CD1c-positive myeloid dendritic cell (primary cell): ENCODE results near the gene TNRC18.
A peak's percentile ranks its signal among the peaks of the same experiment; 100 is the strongest.
"Not testable (repeated sequence)": the region's sequence is repeated elsewhere in the genome, so short reads cannot be mapped to it uniquely, and the experiment has no call there.

Experiments used
- DNase-seq: peaks from one replicate; pipeline ENCODE4 v3.0.0-alpha.2; 2016; ENCODE audit errors: extremely low spot score

TNRC18 gene

DNA sequence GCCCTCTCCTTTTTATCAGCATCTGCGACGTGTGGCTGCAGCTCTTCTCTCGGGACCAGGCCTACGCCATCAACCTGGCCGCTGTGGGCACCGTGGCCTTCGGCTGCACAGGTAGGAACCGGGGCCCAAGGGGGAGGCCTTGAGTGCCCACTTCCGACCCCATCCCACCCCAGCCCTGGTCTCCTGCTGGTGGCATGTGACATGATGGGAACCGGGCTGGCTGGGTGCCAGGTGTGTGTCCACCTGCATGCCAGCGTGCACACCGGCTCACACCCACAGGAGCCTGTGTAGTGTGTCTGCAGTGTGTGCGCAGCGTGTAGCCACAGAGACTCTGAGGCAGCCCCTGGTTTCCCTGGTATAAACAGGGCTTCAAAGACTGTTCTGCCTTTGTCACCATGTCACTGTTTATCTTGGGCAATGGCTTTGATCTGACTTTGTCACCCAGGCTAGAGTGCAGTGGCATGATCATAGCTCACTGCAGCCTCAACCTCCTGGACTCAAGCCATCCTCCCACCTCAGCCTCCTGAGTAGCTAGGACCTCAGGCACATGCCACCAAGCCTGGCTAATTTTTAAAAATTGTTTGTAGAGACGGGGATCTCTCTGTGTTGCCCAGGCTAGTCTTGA, 131.8 kb downstream of the TNRC18 start:
- not testable (repeated sequence) for DNase-seq

DNA sequence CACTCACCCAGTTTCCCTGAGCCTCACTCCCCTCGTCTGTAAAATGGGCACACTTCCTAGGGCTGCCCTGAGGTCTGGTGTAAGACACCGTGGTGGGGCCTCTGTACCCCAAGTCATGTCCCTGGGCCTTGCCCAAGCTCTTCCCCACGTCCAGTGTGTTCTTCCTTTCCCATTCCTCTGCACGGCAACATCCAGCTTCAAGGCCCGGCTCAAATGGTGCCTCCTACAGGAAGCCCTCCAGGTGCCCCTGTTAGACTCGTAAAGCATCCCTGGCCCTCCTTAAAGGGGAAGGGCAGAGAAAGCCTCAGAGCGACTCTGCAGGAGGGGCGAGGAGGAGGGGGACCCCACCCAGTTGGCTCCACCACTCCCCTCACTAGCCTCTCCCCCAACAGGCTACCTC, 132.3 kb downstream of the TNRC18 start:
- no peak for DNase-seq

DNA sequence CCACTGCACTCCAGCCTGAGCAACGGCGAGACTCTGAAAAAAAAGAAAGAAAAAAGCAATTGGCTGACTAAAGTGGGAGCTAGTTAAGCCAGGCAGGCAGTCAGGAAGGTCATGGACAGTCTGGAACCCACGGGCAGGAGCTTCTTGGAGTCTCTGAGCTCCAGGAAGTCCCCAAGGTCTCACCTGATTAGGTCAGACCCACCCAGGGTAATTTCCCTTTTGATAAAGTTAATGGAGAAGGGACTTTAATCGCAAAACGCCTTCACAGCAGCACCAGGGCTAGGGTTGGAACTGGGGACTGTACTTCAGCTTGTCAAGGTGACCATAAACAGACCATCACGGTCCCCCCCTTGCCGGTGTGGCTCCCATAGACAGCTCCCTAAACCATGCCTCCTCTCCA, 134.3 kb downstream of the TNRC18 start:
- no peak for DNase-seq

DNA sequence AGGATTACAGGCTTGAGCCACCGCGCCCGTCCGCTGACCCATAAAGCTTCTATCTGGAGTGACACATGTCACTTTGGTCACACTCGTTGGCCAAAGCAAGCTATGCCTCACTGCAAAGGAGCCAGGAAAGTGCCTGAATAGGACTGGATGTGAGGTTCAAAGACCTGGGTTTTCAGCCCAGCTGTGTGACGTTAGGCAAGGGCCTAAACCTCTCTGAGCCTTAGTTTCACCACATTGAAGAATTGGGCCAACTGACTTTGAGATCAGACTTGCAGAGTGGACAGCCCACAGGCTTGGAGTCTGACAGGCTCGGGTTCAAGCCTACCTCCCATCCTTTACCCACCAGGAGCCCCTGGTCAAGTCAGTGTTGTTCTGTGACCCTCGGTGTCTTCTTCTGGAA, 135.1 kb downstream of the TNRC18 start:
- not testable (repeated sequence) for DNase-seq

DNA sequence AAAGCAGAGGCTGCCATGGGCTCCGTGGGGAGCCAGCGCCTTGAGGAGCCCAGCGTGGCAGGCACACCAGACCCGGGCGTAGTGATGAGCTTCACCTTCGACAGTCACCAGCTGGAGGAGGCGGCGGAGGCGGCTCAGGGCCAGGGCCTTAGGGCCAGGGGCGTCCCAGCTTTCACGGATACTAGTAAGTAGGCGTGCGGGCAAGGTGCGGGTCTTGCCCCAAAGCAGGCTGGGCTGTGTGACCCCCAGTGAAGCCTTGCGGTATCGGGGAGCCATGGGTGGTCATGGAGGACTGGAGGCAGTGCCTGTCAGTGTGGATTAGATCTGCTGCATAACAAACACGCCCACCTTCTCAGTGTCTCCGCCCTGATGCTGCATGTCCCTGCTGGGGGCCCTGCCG, 135.8 kb downstream of the TNRC18 start:
- DNase-seq: no peak

DNA sequence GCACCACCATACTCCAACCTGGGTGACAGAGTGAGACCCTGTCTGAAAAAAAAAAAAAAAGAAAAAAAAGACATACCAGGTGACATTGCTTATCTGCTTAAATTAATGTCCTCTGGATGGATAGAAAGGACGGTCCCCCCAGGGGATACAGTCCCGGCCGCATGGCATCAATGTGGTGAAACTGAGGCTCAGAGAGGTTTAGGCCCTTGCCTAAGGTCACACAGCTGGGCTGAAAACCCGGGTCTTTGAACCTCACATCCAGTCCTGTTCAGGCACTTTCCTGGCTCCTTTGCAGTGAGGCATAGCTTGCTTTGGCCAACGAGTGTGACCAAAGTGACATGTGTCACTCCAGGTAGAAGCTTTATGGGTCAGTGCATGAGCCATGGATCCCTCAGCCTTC, 136.3 kb downstream of the TNRC18 start:
- DNase-seq: not testable (repeated sequence)

DNA sequence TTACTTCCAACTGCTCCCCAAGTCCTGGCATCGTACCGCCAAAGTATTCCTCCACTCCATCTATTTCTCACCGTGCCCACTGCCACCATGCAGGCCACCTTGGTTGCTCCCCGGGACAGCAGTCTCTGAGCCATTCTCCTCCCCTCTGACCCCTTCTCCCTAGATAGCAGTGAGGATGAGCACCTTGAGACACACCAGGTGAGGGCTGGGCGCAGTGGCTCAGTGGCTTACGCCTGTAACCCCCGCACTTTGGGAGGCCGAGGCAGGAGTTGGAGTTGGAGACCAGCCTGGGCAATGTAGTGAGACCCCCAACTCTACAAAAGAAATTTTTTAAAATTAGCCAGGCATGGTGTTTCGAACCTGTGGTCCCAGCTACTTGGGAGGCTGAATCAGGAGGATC, 136.7 kb downstream of the TNRC18 start:
- DNase-seq: no peak

DNA sequence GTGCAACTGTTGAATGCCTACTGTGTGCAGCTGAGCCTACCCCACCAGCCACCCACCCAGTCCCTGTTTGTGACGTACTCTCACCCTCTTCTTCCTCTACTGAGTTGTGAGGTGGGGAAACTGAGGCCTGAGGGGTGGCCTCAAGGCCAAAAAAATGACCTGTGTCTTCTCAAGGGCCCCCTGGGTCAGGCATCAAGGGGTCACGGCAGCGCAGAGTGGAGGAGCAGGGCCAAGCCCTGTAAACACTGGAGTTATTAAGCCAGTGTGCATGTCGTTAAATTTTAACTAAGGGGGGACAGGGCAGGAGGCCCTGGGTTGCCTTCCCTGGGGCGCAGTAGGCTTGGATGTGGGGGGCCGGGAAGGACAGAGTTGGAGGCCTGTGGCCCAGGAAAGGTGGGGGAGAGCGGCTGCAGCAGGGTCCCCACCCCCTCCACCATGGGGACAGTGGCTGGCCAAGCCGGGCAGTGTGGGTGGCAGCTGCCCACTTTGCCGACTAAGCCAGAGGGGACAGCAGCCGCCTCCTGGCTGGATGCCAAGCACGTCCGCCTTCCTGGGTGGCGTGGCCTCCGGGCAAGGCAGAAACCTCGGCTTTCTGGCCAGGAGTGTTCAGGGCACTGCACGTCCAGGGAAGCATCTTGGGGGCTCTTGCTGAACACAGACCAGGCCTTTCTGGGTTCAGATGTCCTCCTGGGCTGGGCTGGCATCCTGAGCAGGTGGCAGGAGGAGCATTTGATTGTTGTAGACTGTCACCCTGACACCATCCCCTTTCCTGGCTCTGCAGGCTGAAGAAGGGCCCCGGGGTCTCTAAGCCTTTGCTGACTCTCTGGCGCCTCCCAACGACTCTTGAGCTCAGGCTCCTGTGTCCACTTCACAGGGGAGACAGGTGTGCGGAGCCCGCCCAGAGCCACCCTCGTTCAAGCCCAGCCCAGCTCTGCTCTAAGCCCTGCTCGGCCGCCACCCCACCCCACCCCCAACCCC, 139.0 kb downstream of the TNRC18 start:
- peak; percentile 13 for DNase-seq

DNA sequence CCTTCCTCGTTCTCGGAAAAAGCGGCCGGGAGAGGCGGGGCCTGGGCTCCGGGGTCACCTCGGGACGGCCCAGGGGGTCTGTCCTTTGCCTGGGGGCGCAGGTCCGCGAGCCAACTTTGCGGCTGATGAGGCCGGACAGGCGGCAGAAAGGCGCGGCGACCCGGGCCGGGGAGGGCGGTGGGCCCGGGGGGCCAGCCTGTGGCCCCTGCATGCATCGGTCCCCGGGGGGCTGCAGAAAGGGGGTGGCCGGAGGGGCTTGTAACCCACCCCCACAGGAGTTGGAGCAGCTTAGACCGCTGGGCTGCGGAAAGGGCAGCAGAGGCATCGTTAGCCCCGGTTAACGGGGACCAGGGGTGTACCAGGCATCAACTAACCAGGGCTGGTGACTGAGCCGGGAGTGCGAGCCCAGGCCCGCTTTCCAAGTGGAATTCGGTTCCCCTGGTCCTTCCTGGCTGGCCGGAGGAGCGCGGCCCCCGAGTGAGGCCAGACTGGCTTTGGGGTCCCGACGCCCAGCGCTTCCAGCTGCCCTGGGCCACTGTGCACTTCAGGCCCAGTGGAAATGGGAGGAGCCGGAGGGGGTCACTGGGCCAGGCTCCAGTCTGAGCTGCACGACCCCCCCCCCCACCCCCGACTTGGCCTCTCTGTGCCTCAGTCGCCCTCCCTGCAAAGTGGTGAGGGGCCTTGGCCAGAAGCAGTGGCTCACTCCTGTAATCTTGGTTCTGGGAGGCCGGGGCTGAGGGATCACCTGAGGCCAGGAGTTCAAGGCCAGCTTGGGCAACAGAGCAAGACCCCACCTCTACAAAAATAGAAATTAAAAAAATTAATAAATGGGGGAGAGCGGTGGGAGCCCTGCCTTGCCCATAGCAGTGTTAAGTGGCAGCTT, 140.0 kb downstream of the TNRC18 start:
- no peak for DNase-seq

DNA sequence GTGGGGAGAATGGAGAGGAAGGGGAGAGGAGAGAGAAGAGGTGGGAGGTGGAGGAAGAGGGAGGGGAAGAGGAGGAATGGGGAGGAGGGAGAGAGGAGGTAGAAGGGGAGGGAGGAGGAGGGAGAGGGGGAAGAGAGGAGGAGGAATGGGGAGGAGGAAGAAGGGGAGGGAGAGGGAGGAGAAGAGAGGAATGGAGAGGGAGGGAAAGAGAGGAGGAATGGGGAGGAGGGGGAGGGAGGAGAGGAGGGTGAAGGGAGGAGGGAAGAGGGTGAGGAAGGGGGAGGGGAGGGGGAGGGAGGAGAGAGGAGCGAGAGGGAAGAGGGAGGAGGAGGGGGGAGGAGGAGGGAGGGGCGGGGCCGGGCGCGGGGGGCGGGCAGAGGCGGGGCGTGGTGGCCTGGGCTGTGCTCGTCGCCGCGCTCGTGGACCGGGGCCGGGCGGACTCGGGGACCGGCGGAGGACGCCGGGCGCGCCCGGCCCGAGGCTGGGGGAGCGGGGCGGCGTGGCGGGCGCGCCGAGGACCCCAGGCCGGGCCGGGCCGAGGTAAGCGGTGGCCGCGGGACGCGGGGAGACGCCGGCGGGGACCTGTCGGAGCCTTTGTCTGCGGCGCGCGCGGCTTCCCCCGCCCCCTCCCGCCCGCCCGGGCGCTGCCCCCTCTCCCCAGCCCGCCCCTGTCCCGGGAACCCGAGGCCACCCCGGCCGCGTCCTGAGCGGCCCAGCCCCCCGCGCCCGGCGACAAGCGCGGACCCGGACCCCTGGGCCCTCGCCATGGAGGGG, 140.9 kb downstream of the TNRC18 start, which contains the start of gene SLC29A4:
SLC29A4 (plus strand) TSS at position 401 of the 774 bp plus-strand sequence. CDS start 4,874 bp downstream, outside the sequence.
- DNase-seq: peak; percentile 15

DNA sequence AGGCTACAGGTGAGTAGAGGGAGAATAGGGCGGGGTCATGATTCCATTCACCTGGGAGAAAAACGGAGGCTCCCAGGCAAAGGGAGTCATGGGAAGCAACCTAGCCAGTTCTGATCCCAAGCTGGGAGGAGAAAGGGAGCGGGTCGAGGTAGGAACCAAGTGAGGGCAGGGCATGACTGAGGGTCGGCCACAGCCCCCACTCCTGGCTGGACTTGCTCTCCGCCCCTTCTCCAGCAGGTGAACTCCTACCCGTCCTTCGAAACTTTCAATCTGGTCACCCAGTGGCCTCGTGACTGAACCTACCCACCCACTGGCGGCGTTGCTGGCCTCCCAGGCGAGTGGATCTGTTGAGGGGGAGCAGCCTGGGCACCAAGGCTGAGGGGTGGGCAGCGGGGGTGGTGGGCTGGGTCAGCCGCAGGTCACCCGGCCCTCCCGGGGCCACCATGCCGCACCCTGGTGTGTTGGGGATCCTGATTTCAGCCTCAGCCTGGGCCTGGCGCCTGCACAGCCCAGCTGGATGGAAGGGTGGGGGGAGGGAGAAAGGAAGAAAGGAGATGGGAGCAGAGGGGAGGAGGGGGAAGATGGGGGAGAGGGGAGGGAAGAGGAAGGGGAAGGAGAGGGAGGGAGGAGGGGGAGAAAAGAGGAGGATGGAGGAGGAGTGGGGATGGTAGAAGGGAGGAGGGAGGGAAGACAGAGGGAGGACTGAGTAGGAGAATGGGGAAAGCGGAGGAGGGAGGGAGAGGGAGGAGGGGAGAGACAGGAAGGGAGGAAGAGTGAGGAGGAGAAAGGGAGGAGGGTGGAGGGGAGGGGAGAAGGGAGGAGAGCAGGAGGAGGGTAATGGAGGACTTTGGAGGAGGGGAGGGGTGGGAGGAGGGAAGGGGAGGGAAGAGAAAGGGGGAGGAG, 141.8 kb downstream of the TNRC18 start:
- not testable (repeated sequence) for DNase-seq

DNA sequence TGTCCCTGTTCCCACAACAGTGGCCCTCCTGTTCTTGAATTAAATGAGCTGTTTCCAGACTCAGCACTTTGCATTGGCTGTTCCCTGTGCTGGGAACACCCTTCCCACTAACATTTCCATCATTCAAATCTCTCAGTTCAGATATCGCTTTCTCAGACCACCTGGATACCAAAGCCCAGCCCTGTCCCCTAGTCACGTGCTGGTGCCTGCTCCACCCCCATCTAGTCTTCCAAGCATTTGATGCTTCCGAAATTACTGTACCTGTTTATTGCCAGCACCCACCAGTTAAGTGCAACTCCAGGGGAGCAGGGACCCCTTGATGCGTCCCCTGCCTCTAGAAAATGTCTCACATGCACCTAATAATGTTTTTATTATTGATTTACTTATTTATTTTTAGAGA, 143.9 kb downstream of the TNRC18 start:
- DNase-seq: no peak

DNA sequence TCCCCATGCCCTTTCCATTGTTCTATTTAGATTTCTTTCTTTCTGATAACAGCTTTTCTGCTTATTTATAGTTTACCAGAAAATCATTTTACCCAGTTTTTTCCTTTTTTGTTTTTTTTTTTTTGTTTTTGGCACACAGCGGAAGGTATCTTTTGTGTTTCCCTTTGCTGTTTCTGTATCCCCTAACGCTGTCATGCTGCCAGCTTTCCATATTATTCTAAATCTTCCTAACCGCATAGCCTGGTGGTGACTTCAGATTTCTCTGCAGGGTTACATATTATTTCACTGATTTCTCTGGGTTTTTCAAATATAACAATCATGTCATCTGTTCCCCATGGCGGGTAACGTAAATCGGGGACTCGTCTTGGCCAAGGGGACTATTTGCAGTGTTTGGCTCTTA, 144.9 kb downstream of the TNRC18 start:
- no peak for DNase-seq

DNA sequence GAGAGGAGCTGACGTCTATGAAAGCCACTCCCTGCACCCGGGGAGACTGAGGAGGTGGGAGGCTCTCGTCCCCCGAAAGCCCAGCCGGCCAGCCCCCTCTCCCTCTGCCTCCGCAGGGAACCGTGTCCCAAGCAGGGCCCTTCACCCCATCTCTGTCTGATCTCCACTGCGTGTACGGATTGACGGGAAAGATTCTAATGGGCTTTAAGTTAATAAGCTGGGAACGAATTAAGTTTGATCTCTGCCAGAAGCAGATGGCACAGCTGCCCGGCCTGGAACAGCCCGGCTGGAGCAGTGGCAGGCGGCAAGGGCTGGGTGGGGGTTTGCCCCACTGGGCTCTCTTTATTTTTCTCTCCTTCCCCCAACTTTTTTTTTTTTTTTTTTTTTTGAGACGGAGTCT, 147.0 kb downstream of the TNRC18 start:
- DNase-seq: no peak

DNA sequence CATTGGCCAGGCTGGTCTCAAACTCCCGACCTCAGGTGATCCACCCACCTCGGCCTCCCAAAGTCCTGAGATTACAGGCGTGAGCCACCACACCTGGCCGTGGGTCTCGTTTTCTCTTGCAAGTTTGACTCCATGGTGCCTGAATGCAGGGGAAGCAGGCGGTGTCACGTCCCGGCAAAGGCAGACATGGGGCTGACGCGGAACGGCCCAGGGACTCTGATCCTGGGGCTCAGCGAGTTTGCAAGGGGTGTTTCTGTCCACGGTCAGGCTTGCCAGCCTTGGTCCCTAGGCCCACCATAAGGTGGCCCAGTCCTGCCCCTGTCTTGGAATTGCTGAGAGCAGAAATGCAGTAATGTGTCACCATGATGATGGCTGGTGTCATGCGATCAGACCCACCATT, 147.5 kb downstream of the TNRC18 start:
- DNase-seq: not testable (repeated sequence)

DNA sequence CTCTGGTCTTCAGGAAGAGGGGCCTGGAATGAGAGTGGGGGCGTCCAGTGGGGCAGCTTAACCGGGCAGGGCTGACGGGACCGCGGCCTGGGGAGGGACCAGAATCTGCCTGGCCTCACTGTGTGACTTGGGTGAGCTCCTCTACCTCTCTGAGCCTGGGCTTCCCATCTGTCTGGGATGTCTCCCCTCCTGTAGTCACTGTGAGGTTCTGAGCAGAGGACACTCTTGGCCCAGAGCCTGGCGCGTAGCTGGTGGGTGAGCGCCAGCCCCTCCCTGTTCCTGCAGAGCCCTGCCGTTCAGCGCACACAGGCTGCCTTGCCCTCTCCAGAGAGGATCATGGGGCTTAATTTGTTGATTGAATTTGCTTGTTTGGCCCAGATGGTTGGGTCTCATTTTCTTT, 148.1 kb downstream of the TNRC18 start:
- DNase-seq: not testable (repeated sequence)

DNA sequence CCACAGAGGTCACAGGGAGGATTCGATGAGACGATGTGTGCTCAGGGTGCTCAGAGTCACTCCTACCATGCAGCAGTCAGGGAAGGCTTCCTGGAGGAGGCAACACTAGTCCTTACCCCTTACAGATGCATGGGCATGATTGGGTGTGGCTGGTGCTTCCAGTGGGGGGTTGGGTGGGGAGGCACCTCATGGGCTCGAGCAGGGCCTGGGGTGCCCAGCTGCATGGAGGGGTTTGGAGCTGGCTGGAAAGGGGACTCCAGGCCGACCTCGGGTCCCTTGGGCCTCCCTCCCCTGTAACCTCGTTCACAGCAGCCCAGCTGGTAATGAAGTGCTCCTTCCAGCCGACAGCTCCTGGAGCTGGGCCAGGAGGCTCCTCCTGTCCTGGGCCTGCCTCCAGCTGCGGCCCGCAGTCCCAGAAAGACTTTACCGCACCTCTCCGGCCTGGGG, 148.6 kb downstream of the TNRC18 start:
- not testable (repeated sequence) for DNase-seq

DNA sequence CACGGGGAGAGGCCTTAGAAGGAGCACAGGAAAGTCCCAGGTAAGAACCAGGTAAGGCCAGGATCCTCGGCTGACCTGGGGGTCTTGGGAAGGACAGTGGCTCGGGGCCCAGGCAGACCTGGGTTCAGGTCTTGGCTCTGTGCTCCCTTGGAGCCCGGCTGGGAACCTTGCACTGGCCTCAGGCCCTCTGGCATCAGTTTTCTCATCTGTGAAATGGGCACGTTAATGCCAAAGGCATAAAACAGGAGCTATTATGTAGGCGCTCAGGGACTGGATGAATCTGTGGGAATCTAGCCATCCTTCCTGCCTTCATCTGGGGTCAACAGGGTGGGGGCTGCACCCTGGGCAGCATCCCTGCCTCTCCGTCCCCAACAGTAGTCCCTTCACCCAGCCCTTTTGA, 149.2 kb downstream of the TNRC18 start:
- no peak for DNase-seq

DNA sequence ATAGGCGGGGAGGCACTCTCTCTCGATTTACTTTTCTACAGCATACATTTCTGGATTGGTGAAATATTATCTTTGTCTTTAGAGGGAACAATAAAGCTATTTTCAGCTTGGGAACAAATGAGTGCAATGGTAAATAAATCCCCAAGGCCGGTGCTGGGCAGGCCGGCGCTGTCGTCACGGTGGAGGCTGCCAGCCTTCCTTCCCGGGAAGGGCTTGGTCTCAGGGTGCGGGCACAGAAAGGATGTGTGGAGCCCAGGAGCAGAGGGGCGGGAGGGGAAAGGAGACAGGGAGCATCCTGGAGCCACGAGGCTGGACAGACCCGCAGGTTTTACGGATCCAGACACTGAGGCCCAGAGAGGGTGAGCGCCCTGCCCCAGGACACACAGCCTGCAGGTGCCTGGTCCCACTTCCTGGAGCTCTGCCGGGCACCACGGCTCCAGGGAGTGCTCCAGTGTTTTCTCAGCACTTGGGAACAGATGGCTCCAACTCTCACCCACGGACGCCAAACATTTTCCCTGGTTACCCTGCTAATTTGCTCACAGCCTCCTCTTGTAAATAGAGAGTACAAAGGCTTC, 149.7 kb downstream of the TNRC18 start:
- not testable (repeated sequence) for DNase-seq

DNA sequence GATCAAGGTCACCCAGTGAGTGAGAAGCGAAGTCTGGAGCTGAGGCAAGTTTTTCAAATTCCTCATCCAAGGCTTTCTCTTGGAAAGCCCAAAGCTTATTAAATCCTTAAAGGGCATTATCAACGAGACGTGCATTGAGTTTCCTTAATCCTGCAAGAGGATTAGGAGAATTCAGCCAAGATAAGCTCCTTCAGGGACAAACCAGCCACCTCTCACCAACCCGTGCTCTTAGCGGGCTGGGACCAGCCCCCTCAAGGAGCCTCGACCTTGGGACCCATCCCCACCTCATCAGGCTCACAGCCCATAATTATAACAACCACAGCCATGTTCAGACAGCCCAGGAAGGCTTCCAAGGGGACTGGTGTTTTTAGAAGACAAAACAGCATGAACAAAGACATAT, 152.8 kb downstream of the TNRC18 start:
- DNase-seq: no peak
